Fibroblast of lung (primary cell): ENCODE data around the gene RNU4-1.
A peak's percentile ranks its signal among the peaks of the same experiment; 100 is the strongest.

Experiments
- EZH2 ChIP-seq: IDR thresholded peaks from 2 replicates; pipeline ENCODE4 v1.5.1; 2012; ENCODE audit warnings: low read length, control low read depth, mild to moderate bottlenecking; ENCODE audit errors: missing control alignments
- TF ChIP-seq, protein P1 (sequence below), 2 donors: IDR thresholded peaks in 1 of 2; conservative IDR thresholded peaks in 1 of 2; 1 replicate in 1 of 2; 2 replicates in 1 of 2; pipeline ENCODE4 v1.5.1; 2011 to 2012; ENCODE audit warnings: low read length in 2 of 2, control low read depth in 1 of 2, inconsistent platforms in 1 of 2, low read depth in 1 of 2, mild to moderate bottlenecking in 1 of 2

GRCh38 chr12:120301962-120302815 is 9.2 kb upstream of the RNU4-1 start, which contains the start of gene SIRT4:
- TF ChIP-seq, protein P1, sequence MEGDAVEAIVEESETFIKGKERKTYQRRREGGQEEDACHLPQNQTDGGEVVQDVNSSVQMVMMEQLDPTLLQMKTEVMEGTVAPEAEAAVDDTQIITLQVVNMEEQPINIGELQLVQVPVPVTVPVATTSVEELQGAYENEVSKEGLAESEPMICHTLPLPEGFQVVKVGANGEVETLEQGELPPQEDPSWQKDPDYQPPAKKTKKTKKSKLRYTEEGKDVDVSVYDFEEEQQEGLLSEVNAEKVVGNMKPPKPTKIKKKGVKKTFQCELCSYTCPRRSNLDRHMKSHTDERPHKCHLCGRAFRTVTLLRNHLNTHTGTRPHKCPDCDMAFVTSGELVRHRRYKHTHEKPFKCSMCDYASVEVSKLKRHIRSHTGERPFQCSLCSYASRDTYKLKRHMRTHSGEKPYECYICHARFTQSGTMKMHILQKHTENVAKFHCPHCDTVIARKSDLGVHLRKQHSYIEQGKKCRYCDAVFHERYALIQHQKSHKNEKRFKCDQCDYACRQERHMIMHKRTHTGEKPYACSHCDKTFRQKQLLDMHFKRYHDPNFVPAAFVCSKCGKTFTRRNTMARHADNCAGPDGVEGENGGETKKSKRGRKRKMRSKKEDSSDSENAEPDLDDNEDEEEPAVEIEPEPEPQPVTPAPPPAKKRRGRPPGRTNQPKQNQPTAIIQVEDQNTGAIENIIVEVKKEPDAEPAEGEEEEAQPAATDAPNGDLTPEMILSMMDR (conservative IDR thresholded peaks at IDR 0.05 in 1 of 2, IDR thresholded peaks at IDR 0.05 in 1 of 2; ENCODE audit: low read depth in 1 of 2, low read length in 2 of 2) = peak; percentile 67 to 85
- no peak for TF ChIP-seq EZH2
